Measurements from ENCODE around the gene GRIK1.

The GRIK1 gene

GRCh38 chr21:29933088-29933487 lies 6.7 kb downstream of the GRIK1 start:
- no peak overlapping the region for H3K4ac ChIP-seq (ENCODE audit: low read depth in 1 of 2, low read length in 2 of 2)
- no peak overlapping the region for H4K91ac ChIP-seq (ENCODE audit: low read length)
- no peak overlapping the region for H4K8ac ChIP-seq (ENCODE audit: low read length)
- H3K18ac ChIP-seq (ENCODE audit: low read depth in 1 of 2, low read length in 2 of 2) = no peak overlapping the region
- no peak overlapping the region for H3K14ac ChIP-seq (ENCODE audit: low read length in 2 of 2)
- no peak overlapping the region for H3K9ac ChIP-seq (ENCODE audit: low read length)
- no peak for DNase-seq
- 67% methylated on average over 3 of the region's 3 CpGs for WGBS
- H2BK15ac ChIP-seq (ENCODE audit: low read depth, poor library complexity, severe bottlenecking) = no peak overlapping the region
- H3K27me3 ChIP-seq (ENCODE audit: control insufficient read depth in 1 of 2, insufficient read depth in 1 of 2, low read length in 2 of 2) = peaks cover 18 to 30% of the 10 kb centered on the region in 2 experiments
- no peak overlapping the region for H2BK120ac ChIP-seq (ENCODE audit: low read depth, low read length)
- H3K4me1 ChIP-seq (ENCODE audit: control insufficient read depth, insufficient read depth, low read depth, low read length) = no peaks in the 10 kb centered on the region
- no peak overlapping the region for H2BK12ac ChIP-seq (ENCODE audit: low read length in 2 of 2)
- H3K36me3 ChIP-seq (ENCODE audit: control insufficient read depth in 1 of 2, insufficient read depth in 2 of 2, low read depth in 1 of 2, low read length in 2 of 2) = no peaks in the 10 kb centered on the region
- no peak overlapping the region for H2BK5ac ChIP-seq (ENCODE audit: low read depth, low read length, poor library complexity, severe bottlenecking)
- no peak overlapping the region for H3K4me2 ChIP-seq (ENCODE audit: low read length, poor library complexity, severe bottlenecking)
- H2AK5ac ChIP-seq (ENCODE audit: low read length, severe bottlenecking) = no peak overlapping the region
- no peaks in the 10 kb centered on the region for H3K79me1 ChIP-seq (replicated peaks; ENCODE audit: low read length, poor library complexity, severe bottlenecking)
- H3K4me3 ChIP-seq (ENCODE audit: insufficient read depth in 1 of 2, low read depth in 1 of 2, low read length in 2 of 2) = no peak overlapping the region
- H3K9me3 ChIP-seq (ENCODE audit: control insufficient read depth, low read length) = no peaks in the 10 kb centered on the region
- H3K23ac ChIP-seq (ENCODE audit: low read length in 2 of 2) = no peak overlapping the region
- H2AFZ ChIP-seq (ENCODE audit: low read depth, low read length) = no peak overlapping the region
- H3K27ac ChIP-seq (ENCODE audit: low read length, poor library complexity, severe bottlenecking) = no peak overlapping the region

DNA sequence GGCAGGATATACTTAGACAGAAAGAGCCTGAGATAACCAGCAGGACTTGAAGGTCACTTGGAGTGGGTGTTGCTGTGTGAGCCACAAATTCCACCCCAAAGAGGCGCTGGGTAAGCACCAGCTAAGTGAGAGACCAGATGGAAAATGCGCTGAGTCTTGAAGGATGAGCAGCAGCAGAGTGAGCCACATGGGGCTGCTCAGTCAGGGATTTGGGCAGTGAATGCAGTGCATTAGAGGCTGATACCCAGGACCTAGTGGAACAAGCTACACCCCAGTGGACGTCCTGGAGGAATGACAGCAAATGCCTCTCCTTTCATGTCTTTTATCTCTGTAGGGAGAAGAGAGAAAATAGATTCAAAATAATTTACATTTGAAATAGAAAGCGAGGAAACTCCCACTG lies 11.3 kb downstream of the GRIK1 start:
- Histone ChIP-seq H2BK15ac (ENCODE audit: low read depth, poor library complexity, severe bottlenecking) (no peak overlapping the region), H3K27me3 (ENCODE audit: control insufficient read depth in 1 of 2, insufficient read depth in 1 of 2, low read length in 2 of 2) (peaks cover 3% of the 10 kb centered on the region in 2 experiments), H2BK5ac (ENCODE audit: low read depth, low read length, poor library complexity, severe bottlenecking) (no peak overlapping the region), H2BK120ac (ENCODE audit: low read depth, low read length) (no peak overlapping the region), H4K91ac (ENCODE audit: low read length) (no peak overlapping the region), H3K4me2 (ENCODE audit: low read length, poor library complexity, severe bottlenecking) (no peak overlapping the region), H2AK5ac (ENCODE audit: low read length, severe bottlenecking) (no peak overlapping the region), H3K9me3 (ENCODE audit: control insufficient read depth, low read length) (no peaks in the 10 kb centered on the region), H3K9ac (ENCODE audit: low read length) (no peak overlapping the region), H2BK12ac (ENCODE audit: low read length in 2 of 2) (no peak overlapping the region), H3K79me1 (replicated peaks; ENCODE audit: low read length, poor library complexity, severe bottlenecking) (no peaks in the 10 kb centered on the region), H4K8ac (ENCODE audit: low read length) (no peak overlapping the region), H3K18ac (ENCODE audit: low read depth in 1 of 2, low read length in 2 of 2) (no peak overlapping the region), H3K36me3 (ENCODE audit: control insufficient read depth in 1 of 2, insufficient read depth in 2 of 2, low read depth in 1 of 2, low read length in 2 of 2) (no peaks in the 10 kb centered on the region), H3K27ac (ENCODE audit: low read length, poor library complexity, severe bottlenecking) (no peak overlapping the region), H3K14ac (ENCODE audit: low read length in 2 of 2) (no peak overlapping the region), H3K4me3 (ENCODE audit: insufficient read depth in 1 of 2, low read depth in 1 of 2, low read length in 2 of 2) (no peak overlapping the region), H3K4ac (ENCODE audit: low read depth in 1 of 2, low read length in 2 of 2) (no peak overlapping the region), H3K4me1 (ENCODE audit: control insufficient read depth, insufficient read depth, low read depth, low read length) (no peaks in the 10 kb centered on the region), H3K23ac (ENCODE audit: low read length in 2 of 2) (no peak overlapping the region), H2AFZ (ENCODE audit: low read depth, low read length) (no peak overlapping the region)
- DNase-seq = no peak
- 44% methylated on average over 2 of the region's 4 CpGs for WGBS

- no peak for DNase-seq
- Histone ChIP-seq H3K4ac (ENCODE audit: low read depth in 1 of 2, low read length in 2 of 2) (no peak overlapping the region), H2BK15ac (ENCODE audit: low read depth, poor library complexity, severe bottlenecking) (no peak overlapping the region), H3K36me3 (ENCODE audit: control insufficient read depth in 1 of 2, insufficient read depth in 2 of 2, low read depth in 1 of 2, low read length in 2 of 2) (no peaks in the 10 kb centered on the region), H3K27me3 (ENCODE audit: control insufficient read depth in 1 of 2, insufficient read depth in 1 of 2, low read length in 2 of 2) (no peaks in the 10 kb centered on the region), H3K4me2 (ENCODE audit: low read length, poor library complexity, severe bottlenecking) (no peak overlapping the region), H2AFZ (ENCODE audit: low read depth, low read length) (no peak overlapping the region), H2BK120ac (ENCODE audit: low read depth, low read length) (no peak overlapping the region), H4K91ac (ENCODE audit: low read length) (no peak overlapping the region), H3K23ac (ENCODE audit: low read length in 2 of 2) (no peak overlapping the region), H2AK5ac (ENCODE audit: low read length, severe bottlenecking) (no peak overlapping the region), H3K9me3 (ENCODE audit: control insufficient read depth, low read length) (no peaks in the 10 kb centered on the region), H3K27ac (ENCODE audit: low read length, poor library complexity, severe bottlenecking) (no peak overlapping the region), H3K9ac (ENCODE audit: low read length) (no peak overlapping the region), H3K4me3 (ENCODE audit: insufficient read depth in 1 of 2, low read depth in 1 of 2, low read length in 2 of 2) (no peak overlapping the region), H2BK12ac (ENCODE audit: low read length in 2 of 2) (no peak overlapping the region), H3K4me1 (ENCODE audit: control insufficient read depth, insufficient read depth, low read depth, low read length) (no peaks in the 10 kb centered on the region), H4K8ac (ENCODE audit: low read length) (no peak overlapping the region), H2BK5ac (ENCODE audit: low read depth, low read length, poor library complexity, severe bottlenecking) (no peak overlapping the region), H3K79me1 (replicated peaks; ENCODE audit: low read length, poor library complexity, severe bottlenecking) (no peaks in the 10 kb centered on the region), H3K18ac (ENCODE audit: low read depth in 1 of 2, low read length in 2 of 2) (no peak overlapping the region), H3K14ac (ENCODE audit: low read length in 2 of 2) (no peak overlapping the region)
- WGBS = 100% methylated on average over 1 of the region's 1 CpG
These were observed 18.9 kb downstream of the GRIK1 start for GRCh38 chr21:29920938-29921337.

GRCh38 chr21:29914326-29914725 lies 25.5 kb downstream of the GRIK1 start:
- Histone ChIP-seq H3K4ac (ENCODE audit: low read depth in 1 of 2, low read length in 2 of 2) (no peak overlapping the region), H3K27me3 (ENCODE audit: control insufficient read depth in 1 of 2, insufficient read depth in 1 of 2, low read length in 2 of 2) (no peaks in the 10 kb centered on the region), H3K4me1 (ENCODE audit: control insufficient read depth, insufficient read depth, low read depth, low read length) (no peaks in the 10 kb centered on the region), H3K4me3 (ENCODE audit: insufficient read depth in 1 of 2, low read depth in 1 of 2, low read length in 2 of 2) (no peak overlapping the region), H2BK120ac (ENCODE audit: low read depth, low read length) (no peak overlapping the region), H3K9me3 (ENCODE audit: control insufficient read depth, low read length) (no peaks in the 10 kb centered on the region), H2BK5ac (ENCODE audit: low read depth, low read length, poor library complexity, severe bottlenecking) (no peak overlapping the region), H3K18ac (ENCODE audit: low read depth in 1 of 2, low read length in 2 of 2) (no peak overlapping the region), H3K4me2 (ENCODE audit: low read length, poor library complexity, severe bottlenecking) (no peak overlapping the region), H2BK15ac (ENCODE audit: low read depth, poor library complexity, severe bottlenecking) (no peak overlapping the region), H4K91ac (ENCODE audit: low read length) (no peak overlapping the region), H2AK5ac (ENCODE audit: low read length, severe bottlenecking) (no peak overlapping the region), H3K36me3 (ENCODE audit: control insufficient read depth in 1 of 2, insufficient read depth in 2 of 2, low read depth in 1 of 2, low read length in 2 of 2) (no peaks in the 10 kb centered on the region), H2AFZ (ENCODE audit: low read depth, low read length) (no peak overlapping the region), H3K9ac (ENCODE audit: low read length) (no peak overlapping the region), H3K27ac (ENCODE audit: low read length, poor library complexity, severe bottlenecking) (no peak overlapping the region), H4K8ac (ENCODE audit: low read length) (no peak overlapping the region), H3K23ac (ENCODE audit: low read length in 2 of 2) (no peak overlapping the region), H3K79me1 (replicated peaks; ENCODE audit: low read length, poor library complexity, severe bottlenecking) (no peaks in the 10 kb centered on the region), H3K14ac (ENCODE audit: low read length in 2 of 2) (no peak overlapping the region), H2BK12ac (ENCODE audit: low read length in 2 of 2) (no peak overlapping the region)
- DNase-seq = no peak
- WGBS = 100% methylated on average over 2 of the region's 2 CpGs

Measured in mesenchymal stem cell (in vitro differentiated cells and primary cell).